NCI-H1694 treated with DMSO at 0.1 percent for 48 hours (cell line): ENCODE data around the gene PKD1.

Experiments used
- DNase-seq: peaks from one replicate; lab custom pipeline; 2025; lab: John Stamatoyannopoulos, UW

PKD1 gene

DNA sequence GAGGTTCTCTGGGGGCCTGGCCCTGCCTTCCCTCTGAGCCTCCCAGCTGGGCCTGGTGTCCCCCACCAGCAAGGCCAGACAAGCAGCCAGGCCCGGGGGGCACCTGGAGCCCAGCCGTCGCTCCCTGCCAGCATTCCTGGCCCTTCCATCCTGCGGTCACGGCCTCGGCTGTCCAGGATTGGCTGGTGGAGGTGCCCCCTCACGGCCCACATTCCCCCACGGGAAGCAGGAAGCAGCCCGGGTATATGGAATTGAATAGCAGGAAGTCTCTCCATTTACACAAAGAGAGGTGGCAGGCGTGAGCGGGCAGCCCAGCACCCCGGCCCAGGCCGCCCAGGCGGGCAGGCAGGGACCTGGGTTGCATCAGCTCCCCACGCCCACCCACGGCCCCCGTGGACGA, 34.4 kb upstream of the PKD1 start:
- DNase-seq: no peak

DNA sequence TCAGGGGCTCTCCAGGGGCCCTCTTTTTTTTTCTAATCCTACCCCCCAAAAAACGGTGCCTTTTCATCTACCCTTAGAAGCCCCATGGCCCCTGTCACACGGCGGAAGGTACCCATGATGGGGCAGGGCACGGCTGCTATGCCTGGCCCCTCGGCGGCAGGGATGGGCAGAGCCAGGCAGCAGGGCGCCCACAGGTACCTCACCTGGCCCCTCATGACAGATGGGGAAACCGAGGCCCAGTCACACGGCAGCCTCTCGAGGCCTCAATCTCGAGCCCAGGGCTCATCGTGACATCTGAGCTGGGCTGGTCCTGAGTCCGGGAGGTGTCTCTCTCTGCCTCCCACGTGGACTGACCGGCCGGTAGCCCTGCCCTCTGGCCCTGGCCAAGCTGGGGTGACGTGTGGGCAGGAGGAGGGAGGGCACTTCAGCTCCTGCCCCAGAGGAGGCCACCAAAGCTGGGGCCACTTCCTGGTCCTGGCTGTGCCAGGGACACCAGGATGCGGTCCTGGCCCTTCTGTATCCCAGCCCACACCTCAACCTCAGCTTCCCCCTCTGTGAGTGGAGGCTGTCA, 31.5 kb upstream of the PKD1 start:
- no peak for DNase-seq

GRCh38 chr16:2166263-2167067, 30.8 kb upstream of the PKD1 start:
- no peak for DNase-seq

DNA sequence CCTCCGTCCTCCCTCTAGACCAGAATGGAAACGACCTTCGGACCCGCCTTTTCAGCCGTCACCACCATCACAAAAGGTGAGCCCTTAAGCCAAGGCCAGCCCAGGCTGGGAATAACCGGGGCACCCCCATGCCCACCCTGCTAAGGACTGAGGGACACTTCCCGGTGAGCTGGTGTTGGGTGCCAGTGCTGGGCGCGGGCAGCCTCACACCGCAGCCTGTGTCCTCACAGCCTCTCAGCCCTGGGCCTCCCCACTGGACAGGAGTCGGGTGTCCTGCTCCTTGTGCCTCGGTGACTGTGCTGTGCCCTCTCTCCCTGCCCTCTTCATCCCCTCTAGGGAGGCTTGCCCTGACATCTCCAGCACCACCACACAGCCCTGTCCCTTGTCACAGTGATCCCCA, 30.2 kb upstream of the PKD1 start:
- no peak for DNase-seq

- DNase-seq: no peak
Observed at GRCh38 chr16:2163211-2163881, 27.6 kb upstream of the PKD1 start.

DNA sequence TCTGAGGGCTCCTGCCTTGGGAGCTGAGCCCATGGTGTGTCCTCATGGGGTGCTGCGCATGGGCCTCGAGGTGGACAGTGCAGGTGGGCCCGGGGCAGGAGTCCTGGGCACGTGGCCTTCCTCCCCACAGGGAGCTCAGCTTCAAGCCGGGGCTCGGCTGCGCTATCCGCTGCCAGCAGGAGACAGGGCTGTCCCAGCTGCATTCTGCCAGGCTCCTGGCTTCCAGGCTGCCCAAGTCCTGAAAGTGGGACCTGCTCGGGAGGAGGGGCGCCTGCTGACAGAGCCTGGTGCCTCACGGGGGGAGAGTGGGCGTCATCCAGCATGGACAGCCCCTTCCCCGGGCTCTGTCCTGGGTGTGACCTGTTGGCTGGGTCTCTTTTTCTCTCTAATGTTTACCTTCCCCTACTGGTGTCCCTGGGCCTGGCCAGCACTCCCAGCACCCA, 27.0 kb upstream of the PKD1 start:
- DNase-seq: no peak

GRCh38 chr16:2161911-2162310, 26.2 kb upstream of the PKD1 start:
- DNase-seq: no peak

GRCh38 chr16:2160915-2161551, 25.3 kb upstream of the PKD1 start:
- no peak for DNase-seq

DNA sequence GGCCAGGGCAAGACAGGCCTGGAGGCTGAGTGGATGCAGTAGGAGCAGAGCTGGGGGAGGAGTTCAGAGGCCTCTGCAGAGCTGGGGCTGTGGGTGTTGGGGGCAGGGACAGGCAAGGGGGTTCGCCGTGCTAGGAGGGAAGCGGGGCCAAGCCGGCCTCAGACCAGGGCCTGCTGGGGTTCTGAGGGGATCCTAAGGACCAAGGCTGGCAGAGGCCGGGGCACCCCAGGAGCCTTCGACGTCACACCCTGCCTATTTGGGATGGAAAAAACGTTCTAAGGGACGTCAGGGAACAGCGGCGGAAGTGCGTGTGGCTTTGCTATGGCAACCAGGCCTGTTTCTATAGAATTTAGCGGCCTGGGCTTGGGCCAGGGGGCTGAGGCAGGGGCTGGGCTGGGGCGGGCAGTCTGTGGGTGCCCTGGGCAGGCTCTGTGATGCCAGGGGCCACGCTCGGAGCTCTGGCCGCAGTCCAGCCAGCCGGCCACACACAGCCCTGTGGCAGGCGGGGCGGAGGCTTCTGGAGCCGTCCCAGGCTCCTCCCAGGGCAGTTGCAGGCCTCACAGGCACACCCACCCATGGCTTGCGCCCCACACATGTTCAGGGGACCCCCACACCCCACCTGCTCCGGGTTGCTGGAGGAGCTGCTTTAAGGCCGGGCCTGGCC, 23.6 kb upstream of the PKD1 start:
- no peak for DNase-seq

DNA sequence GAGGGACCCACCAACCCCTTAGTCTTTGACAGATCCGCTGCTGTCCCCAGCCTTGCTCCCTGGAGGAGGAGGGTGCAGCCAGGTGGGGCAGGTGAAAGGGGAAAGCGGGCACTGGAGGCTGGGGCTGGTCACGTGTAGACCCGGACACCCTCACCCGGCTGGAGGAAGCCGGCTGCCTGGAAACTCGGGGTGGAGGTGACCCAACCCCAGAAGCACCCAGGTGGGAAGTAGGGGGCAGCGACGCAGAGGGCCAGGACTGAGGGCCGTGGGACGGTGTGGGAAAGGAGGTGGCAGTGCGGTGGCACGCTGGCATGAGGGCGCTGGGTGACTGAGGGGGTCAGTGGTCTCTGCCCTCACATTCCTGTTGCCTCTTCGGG, 22.6 kb upstream of the PKD1 start:
- DNase-seq: no peak

- DNase-seq: no peak
Observed at GRCh38 chr16:2157480-2158261, 22.0 kb upstream of the PKD1 start.

DNA sequence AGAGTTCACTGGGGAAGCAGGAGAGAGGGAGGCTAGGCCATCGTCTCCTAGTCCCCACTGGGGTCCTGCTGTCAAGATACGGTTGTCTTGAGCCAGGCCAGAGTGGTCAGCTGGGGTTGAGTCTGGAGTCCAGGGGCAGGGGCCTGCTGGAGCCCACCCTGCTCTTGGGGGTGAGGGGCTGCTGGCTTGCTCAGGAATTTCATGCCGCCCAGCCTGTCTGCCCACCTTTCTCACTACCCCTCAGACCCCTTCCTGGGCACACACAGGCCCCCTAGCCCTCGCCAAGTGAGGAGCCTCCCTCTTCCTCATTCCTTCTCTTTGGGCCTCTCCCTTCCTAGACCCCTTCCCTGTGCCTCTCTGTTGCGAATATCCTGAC, 21.1 kb upstream of the PKD1 start:
- DNase-seq: no peak

DNA sequence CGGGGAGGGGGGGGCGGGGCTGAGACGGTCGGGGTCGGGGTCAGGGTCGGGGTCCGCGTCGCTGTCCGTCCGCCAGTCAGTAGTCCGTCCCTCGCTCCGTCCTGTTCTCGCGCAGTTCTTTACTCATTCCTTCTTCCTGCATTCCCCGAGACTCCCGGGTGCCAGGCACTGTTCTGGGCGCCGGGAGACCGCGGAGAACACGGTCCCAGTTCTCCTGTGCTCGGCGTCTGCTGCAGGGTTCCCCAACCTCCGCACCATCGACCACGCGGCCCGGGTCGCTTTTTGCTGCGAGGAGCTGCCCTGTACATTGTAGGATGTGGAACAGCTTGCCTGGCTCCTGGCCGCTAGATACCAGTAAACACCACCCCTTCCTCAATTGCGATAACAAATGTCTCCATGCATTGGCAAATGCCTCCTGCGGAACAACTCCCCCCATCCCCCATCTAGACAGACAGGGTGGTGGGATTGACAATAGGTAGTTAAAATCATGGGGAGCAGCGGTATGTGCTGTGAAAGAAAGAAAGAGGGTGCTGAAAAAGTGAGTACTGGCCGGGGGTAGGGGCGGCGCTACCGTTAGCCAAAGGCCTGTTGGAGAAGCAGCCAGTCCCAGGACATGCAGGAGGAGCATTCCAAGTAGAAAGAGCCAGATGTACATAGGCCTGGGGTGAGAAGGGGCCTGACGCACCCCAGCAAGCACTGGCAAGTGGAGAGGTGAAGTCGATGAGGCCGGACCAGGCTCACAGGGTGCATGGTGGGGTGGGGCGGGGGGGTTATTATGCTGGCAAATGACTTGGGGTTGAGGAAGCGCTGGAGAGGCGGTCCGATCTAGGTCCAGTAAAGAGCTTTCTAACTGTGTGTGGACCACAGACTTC, 20.5 kb upstream of the PKD1 start:
- no peak for DNase-seq

GRCh38 chr16:2155091-2155950, 19.6 kb upstream of the PKD1 start, which contains the start of gene TRAF7:
Gene TRAF7, plus strand, starts transcription at chr16:2155782. Its CDS starts 8,139 bp downstream, at chr16:2163921.
- DNase-seq: peak; percentile 99

- no peak for DNase-seq
Observed at GRCh38 chr16:2154533-2155090, 18.9 kb upstream of the PKD1 start.

DNA sequence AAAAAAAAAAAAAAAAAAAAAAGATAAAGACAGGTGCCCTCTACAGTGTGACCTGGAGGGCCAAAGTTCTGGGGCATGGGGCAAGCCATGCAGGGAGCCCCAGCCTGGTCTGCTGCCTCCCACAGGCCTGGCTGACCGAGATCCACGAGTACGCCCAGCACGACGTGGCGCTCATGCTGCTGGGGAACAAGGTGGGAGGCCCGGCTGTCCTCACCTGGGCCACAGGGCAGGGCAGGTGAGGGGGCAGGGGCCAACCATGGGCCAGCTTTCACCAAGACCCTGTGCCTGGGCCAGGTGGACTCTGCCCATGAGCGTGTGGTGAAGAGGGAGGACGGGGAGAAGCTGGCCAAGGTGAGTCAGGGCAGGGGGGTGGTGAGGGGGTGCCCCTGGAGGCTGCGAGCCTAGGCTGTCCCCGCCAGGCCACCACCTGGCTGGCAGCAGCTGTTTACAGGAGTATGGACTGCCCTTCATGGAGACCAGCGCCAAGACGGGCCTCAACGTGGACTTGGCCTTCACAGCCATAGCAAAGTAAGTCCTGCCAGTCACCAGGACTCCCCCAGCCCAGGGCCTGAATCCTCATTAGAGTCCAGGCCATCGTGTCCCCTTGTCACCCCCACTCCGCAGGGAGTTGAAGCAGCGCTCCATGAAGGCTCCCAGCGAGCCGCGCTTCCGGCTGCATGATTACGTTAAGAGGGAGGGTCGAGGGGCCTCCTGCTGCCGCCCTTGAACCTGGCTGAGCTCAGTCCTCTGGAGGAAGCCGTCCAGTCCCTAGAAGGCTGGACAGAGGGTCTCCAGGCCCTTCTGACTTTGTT, 17.2 kb upstream of the PKD1 start:
- no peak for DNase-seq

GRCh38 chr16:2151188-2152091, 15.7 kb upstream of the PKD1 start:
- DNase-seq: peak; percentile 53
